Stimulated activated CD4-positive, alpha-beta T cell treated with anti-CD3 and anti-CD28 coated beads, TNF-alpha, amount 100 ng/mL, for 48 hours (primary cell): ENCODE measurements around the gene PHKA2.

Source experiments
- DNase-seq, 3 donors: peaks; one replicate each; pipeline ENCODE4 v3.0.0-alpha.2; 2020; ENCODE audit warnings: low read depth in 3 of 3

Gene PHKA2

GRCh38 chrX:18890049-18890381 lies 93.9 kb downstream of the PHKA2 start:
- no peak for DNase-seq

GRCh38 chrX:18889346-18890048 lies 94.4 kb downstream of the PHKA2 start:
- DNase-seq, result no peak

DNA sequence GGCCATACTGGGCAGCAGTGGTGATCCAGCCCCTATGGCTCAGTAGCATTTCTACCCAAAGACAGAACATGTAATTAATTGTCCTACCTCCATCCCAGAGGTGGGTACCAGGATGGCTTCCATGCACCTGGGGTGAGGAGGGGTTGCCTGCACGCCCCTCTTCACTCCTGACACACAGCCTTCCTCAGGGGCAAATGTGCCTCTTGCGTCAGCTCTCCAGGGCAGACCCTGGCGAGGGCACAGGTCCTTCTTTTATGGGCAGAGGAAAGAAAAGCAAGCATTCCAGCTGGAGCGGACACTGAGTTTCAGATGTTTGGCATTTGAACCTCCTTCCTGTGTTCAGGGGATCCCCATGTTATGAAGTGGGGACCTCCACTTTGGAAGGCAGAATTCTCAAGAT lies 95.6 kb downstream of the PHKA2 start:
- no peak for DNase-seq

DNA sequence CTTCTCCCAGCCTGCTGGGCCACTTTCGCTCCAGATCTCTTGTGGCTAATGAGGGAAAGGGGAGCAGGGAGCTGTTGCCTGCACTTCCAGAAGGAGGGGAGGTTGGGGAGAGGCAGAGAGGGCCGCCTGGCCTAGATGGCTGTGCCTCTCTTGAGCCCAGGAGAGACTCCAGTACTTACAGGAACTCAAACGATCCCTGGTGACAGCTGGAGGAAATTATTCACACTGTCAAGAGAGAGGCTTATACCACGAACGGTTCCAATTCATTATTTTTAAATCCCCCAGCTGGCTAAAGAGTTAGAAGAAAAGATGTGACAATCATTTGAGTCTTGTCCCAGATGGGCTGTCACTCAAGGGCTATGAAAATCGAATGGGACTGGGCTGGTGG lies 96.1 kb downstream of the PHKA2 start:
- no peak for DNase-seq

DNA sequence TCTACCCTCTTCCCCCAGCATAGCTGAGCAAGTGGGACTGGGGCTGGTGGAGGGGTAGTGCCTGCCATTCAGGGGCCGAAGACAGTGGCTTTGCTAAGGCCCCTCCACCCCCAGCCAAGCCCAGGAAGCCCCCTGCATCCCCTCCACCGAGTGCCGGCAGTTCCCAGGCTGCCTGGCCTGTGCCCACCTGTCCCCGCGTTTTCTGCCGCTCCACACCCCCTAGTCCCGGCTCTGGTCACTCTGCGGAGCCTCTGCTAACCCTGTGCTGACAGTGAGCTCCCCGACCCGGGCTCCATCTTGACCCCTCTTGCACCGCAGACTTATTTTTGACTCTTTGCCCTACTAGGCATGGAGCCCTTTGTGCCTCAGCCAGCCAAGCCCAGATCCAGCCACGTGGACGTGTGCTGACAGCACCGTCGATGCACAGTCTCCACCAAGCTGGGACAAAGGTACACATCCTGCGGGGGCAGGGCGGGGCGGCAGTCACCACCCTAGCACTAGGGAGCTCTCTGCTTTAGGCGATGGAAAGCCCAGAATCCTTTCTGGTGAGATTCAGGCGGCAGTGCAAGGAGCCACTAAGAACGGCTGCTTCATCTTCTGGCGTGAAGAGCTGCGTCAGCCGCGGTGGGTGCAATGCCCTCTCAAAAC lies 96.6 kb downstream of the PHKA2 start:
- DNase-seq, result no peak

DNA sequence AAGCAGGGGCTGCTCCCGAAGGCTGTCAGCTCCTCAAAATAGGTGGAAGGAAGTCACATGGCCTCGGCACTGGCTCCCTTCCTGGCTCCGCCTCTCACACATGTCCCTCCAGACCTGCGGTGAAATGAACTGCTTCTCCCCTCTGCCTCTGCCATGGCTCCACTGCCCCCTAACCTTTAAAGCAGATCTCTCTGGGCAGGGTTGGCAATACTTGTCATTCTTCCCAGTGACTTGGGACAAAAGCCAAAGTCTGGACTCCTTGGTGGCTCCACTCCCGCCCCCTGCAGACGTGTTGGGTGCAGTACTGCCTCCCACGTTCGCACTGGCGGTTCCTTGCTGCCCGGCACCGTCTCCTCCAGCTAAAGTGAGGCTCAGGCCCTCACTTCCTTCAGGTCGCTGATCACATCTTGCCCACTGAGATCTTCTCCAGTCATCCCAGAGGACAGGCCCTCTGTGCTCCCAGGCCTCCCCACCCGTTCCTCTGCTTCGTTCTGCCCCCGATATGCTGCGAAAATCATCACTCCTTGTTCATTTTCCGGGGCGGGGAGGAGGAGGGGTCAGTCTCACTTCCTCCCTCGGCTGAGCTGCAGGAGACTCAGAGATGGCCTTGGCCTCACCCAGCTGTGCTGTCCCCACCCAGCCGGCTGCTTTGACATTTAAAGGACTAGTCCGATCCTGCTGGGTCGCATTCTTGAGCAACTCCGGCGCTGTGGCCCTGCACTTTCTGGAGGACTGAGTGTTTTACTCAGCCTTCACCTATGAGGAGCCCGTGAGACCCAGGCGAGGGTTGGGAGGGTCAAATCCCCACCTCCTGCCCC lies 97.4 kb downstream of the PHKA2 start:
- peak in 2 of 3 donors; percentile 15 to 36 for DNase-seq

DNA sequence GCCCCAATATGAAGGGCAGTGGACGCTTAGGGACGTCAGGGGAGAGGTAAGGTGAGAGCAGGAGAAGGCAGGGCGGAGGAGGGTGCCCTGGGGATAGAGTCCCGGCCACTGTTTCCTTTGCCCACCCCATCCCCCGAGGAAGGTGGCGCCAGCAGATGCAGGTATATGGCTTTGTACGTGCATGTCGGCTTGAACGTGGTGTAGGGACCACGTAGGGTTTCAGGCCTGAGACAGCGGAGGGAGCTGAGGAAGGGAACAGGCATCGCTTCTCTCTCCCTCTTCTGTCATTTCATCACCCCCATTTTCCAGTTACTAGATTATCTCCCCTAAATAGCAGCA lies 97.9 kb downstream of the PHKA2 start:
- no peak for DNase-seq

GRCh38 chrX:18885328-18886004 lies 98.4 kb downstream of the PHKA2 start:
- no peak for DNase-seq

- no peak for DNase-seq
Observed at GRCh38 chrX:18884916-18885315, 99.0 kb downstream of the PHKA2 start.

DNA sequence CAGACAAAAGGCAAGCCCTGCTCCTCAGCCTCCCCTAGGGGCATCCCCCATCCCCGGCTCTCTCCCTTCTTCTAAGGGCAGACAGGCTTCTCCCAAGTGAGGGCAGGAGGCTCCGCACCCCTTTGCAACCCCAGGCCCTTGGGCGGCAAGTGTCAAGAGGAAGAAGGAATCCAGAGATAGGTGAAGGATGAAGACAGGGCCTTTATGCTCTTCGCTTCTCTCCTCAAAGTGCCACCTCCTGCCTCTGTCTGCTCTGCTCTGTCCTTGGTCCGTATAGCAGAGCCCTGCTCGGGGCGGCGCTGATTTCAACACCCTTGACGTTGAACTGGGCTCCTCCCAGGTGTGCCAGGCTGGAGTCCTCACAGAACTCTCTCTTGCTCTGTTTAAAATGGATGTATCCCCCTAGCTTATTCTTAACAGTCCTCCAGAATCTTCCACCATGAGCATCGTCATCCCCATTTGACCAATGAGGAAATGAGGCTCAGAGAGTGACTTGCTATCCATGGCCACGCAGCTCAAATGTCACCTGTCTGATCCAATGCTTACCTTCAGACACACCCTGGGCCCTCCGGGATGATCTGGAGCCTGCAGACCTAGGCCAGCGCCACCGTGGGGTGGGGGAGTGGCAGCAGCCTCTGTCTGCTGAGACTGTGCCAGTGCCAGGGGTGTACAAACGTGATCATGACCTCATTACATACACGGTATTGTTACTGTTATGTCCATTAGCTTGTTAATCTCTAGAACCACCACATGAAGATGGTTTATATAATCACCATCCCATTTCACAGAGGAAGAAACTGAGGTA lies 99.8 kb downstream of the PHKA2 start:
- no peak for DNase-seq

GRCh38 chrX:18883234-18883960 lies 100.5 kb downstream of the PHKA2 start:
- DNase-seq, result no peak

- no peak for DNase-seq
Observed at GRCh38 chrX:18879144-18879543, 104.8 kb downstream of the PHKA2 start.

GRCh38 chrX:18877469-18877868 lies 106.4 kb downstream of the PHKA2 start:
- no peak for DNase-seq

DNA sequence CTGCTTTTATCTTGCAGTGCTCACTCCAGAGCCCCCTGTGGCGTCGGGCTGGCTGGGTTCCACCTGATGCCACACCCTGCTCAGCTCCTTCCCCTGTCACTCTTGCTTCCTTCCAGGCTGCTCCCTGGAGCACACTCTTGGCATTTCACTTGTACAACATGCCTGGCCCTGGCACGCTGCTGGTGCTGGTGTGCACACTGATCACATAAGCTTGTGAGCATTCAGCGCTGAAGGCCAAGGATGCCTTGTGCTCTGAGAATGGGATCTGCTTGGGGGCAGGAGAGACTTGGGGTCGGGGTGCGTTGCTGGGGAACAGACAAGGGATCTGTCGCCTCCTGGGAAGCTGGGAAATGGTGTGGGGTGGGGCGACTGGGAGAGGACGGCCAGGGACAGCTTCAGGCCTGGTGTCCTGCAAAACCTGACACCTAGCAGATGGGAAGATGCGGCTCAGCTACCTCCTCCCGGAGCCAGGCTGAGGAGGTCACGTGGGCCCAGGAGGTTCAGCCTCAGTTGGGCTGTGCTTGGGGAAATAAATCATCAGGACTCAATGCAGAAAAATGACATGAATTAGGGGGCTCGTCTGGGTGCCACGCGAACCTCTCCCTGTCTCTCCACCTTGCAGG lies 108.5 kb downstream of the PHKA2 start:
- DNase-seq, result no peak

- DNase-seq, result no peak
Observed at GRCh38 chrX:18874560-18875255, 109.2 kb downstream of the PHKA2 start.

GRCh38 chrX:18873836-18874235 lies 110.1 kb downstream of the PHKA2 start:
- DNase-seq, result no peak

GRCh38 chrX:18873189-18873791 lies 110.6 kb downstream of the PHKA2 start:
- DNase-seq, result no peak

GRCh38 chrX:18872621-18873020 lies 111.3 kb downstream of the PHKA2 start:
- DNase-seq, result no peak

DNA sequence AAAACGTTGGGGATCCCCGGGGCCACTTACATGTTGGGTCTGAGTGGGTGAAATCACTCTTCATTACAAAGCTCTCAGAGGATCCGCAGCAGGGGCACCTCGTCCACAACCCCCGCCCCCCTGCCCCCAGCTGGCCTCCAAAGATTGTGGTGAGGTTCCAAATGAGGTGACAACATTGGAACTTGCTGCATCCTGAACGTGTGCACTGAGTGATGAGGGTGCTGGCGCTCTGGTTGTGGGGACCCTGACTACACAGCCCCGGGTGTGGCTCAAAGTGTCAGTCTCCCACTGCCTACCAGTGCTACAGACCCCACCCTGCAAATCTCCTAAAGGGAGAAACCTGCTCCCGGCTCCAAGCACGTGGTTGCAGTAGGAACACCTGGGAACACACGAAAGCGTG lies 111.9 kb downstream of the PHKA2 start:
- no peak for DNase-seq
